HS-5 (cell line): Measurements from ENCODE around the gene SMPD4.
A peak's percentile ranks its signal among the peaks of the same experiment; 100 is the strongest.
"Not testable (repeated sequence)": the region's sequence is repeated elsewhere in the genome, so short reads cannot be mapped to it uniquely, and the experiment has no call there.

ENCODE experiments used
- DNase-seq: peaks from one replicate; pipeline ENCODE4 v3.0.0-alpha.2; 2012; ENCODE audit warnings: low read depth

SMPD4 gene

GRCh38 chr2:130187268-130187667 is 5.9 kb upstream of the SMPD4 start:
- no peak for DNase-seq

GRCh38 chr2:130186391-130186790 is 5.0 kb upstream of the SMPD4 start:
- no peak for DNase-seq

- no peak for DNase-seq
Observed at GRCh38 chr2:130185896-130186295, 4.5 kb upstream of the SMPD4 start.

GRCh38 chr2:130185436-130185835 is 4.0 kb upstream of the SMPD4 start:
- no peak for DNase-seq

GRCh38 chr2:130183512-130184373 is 2.3 kb upstream of the SMPD4 start:
- DNase-seq: no peak

GRCh38 chr2:130182826-130183511 is 1.6 kb upstream of the SMPD4 start:
- not testable (repeated sequence) for DNase-seq

- peak; percentile 53 for DNase-seq
Observed at GRCh38 chr2:130181880-130182682, 679 bp upstream of the SMPD4 start, which contains the start of gene MZT2B. Gene MZT2B, plus strand, starts transcription at chr2:130182262. Its CDS starts 21 bp downstream, at chr2:130182283.

- DNase-seq: not testable (repeated sequence)
Observed at GRCh38 chr2:130180404-130181324, 738 bp downstream of the SMPD4 start.

- DNase-seq: not testable (repeated sequence)
Observed at GRCh38 chr2:130174866-130175265, 6.5 kb downstream of the SMPD4 start.

GRCh38 chr2:130169896-130170295 is 11.5 kb downstream of the SMPD4 start:
- no peak for DNase-seq

- DNase-seq: not testable (repeated sequence)
Observed at GRCh38 chr2:130169163-130169562, 12.2 kb downstream of the SMPD4 start.

- not testable (repeated sequence) for DNase-seq
Observed at GRCh38 chr2:130166611-130167010, 14.8 kb downstream of the SMPD4 start.

- no peak for DNase-seq
Observed at GRCh38 chr2:130165293-130166016, 15.9 kb downstream of the SMPD4 start.

GRCh38 chr2:130162968-130163367 is 18.4 kb downstream of the SMPD4 start:
- DNase-seq: no peak

- DNase-seq: not testable (repeated sequence)
Observed at GRCh38 chr2:130162486-130162885, 18.9 kb downstream of the SMPD4 start.

- DNase-seq: not testable (repeated sequence)
Observed at GRCh38 chr2:130160838-130161705, 20.3 kb downstream of the SMPD4 start.

- no peak for DNase-seq
Observed at GRCh38 chr2:130160131-130160530, 21.3 kb downstream of the SMPD4 start.

- not testable (repeated sequence) for DNase-seq
Observed at GRCh38 chr2:130159376-130159775, 22.0 kb downstream of the SMPD4 start.

GRCh38 chr2:130158631-130159030 is 22.8 kb downstream of the SMPD4 start:
- no peak for DNase-seq
